GM21619 (cell line): ENCODE results near the gene MALRD1.
"Not testable (repeated sequence)": the region's sequence is repeated elsewhere in the genome, so short reads cannot be mapped to it uniquely, and the experiment has no call there.

Source experiments
- ATAC-seq: cut with Tn5 transposase; IDR thresholded peaks from one replicate; pipeline ENCODE4 v1.9.1; 2021; ENCODE audit not compliant: unreplicated experiment

Gene MALRD1

GRCh38 chr10:19750972-19751371 is 702.4 kb downstream of the MALRD1 start:
- no peak for ATAC-seq

GRCh38 chr10:19756919-19757318 is 708.3 kb downstream of the MALRD1 start:
- no peak for ATAC-seq

GRCh38 chr10:19762026-19762425 is 713.4 kb downstream of the MALRD1 start:
- no peak for ATAC-seq

- ATAC-seq, result no peak
These were observed 715.5 kb downstream of the MALRD1 start for GRCh38 chr10:19764111-19764510.

- no peak for ATAC-seq
These were observed 719.3 kb downstream of the MALRD1 start for GRCh38 chr10:19767876-19768275.

GRCh38 chr10:19769826-19770225 is 721.2 kb downstream of the MALRD1 start:
- ATAC-seq, result not testable (repeated sequence)

- no peak for ATAC-seq
These were observed 724.4 kb downstream of the MALRD1 start for GRCh38 chr10:19772972-19773371.

GRCh38 chr10:19775296-19775695 is 726.7 kb downstream of the MALRD1 start:
- no peak for ATAC-seq

- ATAC-seq, result no peak
These were observed 729.2 kb downstream of the MALRD1 start for GRCh38 chr10:19777806-19778205.

- no peak for ATAC-seq
These were observed 730.4 kb downstream of the MALRD1 start for GRCh38 chr10:19778996-19779395.

GRCh38 chr10:19782430-19783089 is 734.0 kb downstream of the MALRD1 start:
- no peak for ATAC-seq

- ATAC-seq, result no peak
These were observed 735.1 kb downstream of the MALRD1 start for GRCh38 chr10:19783721-19784120.
